Skeletal muscle tissue (tissue), 4 donors: Measurements from ENCODE around the gene SNX9. TPM values are rescaled to one million over a fixed set of nuclear protein-coding genes. Genes with fewer than 3 reads are reported as not detected.

ENCODE experiments used
- H3K27ac ChIP-seq: one replicate; pipeline ENCODE4 v1.7.0; 2013; ENCODE audit warnings: mild to moderate bottlenecking, low read depth, low read length, inconsistent platforms
- H3K27me3 ChIP-seq, 3 donors: one replicate each; pipeline ENCODE4 v1.7.0; 2013; ENCODE audit warnings: low read length in 3 of 3; ENCODE audit not compliant: control insufficient read depth in 3 of 3, insufficient read depth in 3 of 3
- H3K36me3 ChIP-seq, 3 donors: one replicate each; pipeline ENCODE4 v1.7.0; 2013; ENCODE audit warnings: low read length in 3 of 3; ENCODE audit not compliant: control insufficient read depth in 3 of 3, insufficient read depth in 3 of 3
- H3K4me1 ChIP-seq, 3 donors: one replicate each; pipeline ENCODE4 v1.7.0; 2013; ENCODE audit warnings: low read length in 3 of 3, mild to moderate bottlenecking in 3 of 3; ENCODE audit not compliant: control insufficient read depth in 3 of 3, insufficient read depth in 3 of 3
- H3K4me3 ChIP-seq, 3 donors: one replicate each; pipeline ENCODE4 v1.7.0; 2013; ENCODE audit warnings: low read length in 3 of 3
- H3K9ac ChIP-seq, 3 donors: one replicate each; pipeline ENCODE4 v1.7.0; 2013; ENCODE audit warnings: low read length in 3 of 3, mild to moderate bottlenecking in 3 of 3, moderate library complexity in 2 of 3, low read depth in 1 of 3
- H3K9me3 ChIP-seq, 3 donors: one replicate each; pipeline ENCODE4 v1.7.0; 2013; ENCODE audit warnings: low read length in 3 of 3; ENCODE audit not compliant: control insufficient read depth in 3 of 3
- total RNA-seq: library from RNA; depleted of rRNA; stranded (reverse); fragments of >200 nt; gene quantifications from one replicate; pipeline ENCODE4 v1.2.3, GENCODE V29; 2014
- donor health status: Osteomylitis.

SNX9 gene
- total RNA-seq, 1 donor from 2014 or later: 19.3 TPM

- no peaks in the 10 kb centered on the region for H3K36me3 ChIP-seq
- H3K4me3 ChIP-seq: no peak overlapping the region
- no peaks in the 10 kb centered on the region for H3K9me3 ChIP-seq
- no peaks in the 10 kb centered on the region for H3K27me3 ChIP-seq
- H3K9ac ChIP-seq: no peak overlapping the region
- no peak overlapping the region for H3K27ac ChIP-seq
- H3K4me1 ChIP-seq: peaks cover 8 to 25% (median 18%) of the 10 kb centered on the region in 3 donors
These were observed 7.4 kb downstream of the SNX9 start for GRCh38 chr6:157830354-157831017.

DNA sequence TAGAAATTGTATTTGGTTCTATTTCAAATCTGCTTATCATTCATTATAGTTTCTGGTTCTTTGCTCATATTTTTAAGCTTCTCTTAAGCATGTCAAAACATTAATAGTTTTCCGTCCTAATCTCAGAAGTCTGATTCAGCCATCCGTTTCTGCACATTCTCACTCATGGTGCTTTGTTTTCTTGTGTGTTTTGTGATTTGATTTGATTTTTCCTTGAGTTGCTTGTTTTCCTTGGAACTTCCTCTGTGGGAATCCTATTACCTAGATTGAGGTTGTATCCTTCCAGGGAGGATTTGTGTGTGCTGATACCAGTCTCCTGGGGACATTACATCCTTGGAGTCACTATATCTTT, 7.9 kb downstream of the SNX9 start:
- no peak overlapping the region for H3K27ac ChIP-seq
- H3K9me3 ChIP-seq: no peaks in the 10 kb centered on the region
- no peak overlapping the region for H3K9ac ChIP-seq
- no peak overlapping the region for H3K4me3 ChIP-seq
- H3K36me3 ChIP-seq: no peaks in the 10 kb centered on the region
- no peaks in the 10 kb centered on the region for H3K27me3 ChIP-seq
- peaks cover 8 to 25% (median 18%) of the 10 kb centered on the region in 3 donors for H3K4me1 ChIP-seq

GRCh38 chr6:157831424-157832249, 8.6 kb downstream of the SNX9 start:
- H3K27ac ChIP-seq: no peak overlapping the region
- H3K9me3 ChIP-seq: no peaks in the 10 kb centered on the region
- no peak overlapping the region for H3K4me3 ChIP-seq
- peaks cover 8 to 25% (median 18%) of the 10 kb centered on the region in 3 donors for H3K4me1 ChIP-seq
- no peaks in the 10 kb centered on the region for H3K27me3 ChIP-seq
- no peak overlapping the region for H3K9ac ChIP-seq
- no peaks in the 10 kb centered on the region for H3K36me3 ChIP-seq

DNA sequence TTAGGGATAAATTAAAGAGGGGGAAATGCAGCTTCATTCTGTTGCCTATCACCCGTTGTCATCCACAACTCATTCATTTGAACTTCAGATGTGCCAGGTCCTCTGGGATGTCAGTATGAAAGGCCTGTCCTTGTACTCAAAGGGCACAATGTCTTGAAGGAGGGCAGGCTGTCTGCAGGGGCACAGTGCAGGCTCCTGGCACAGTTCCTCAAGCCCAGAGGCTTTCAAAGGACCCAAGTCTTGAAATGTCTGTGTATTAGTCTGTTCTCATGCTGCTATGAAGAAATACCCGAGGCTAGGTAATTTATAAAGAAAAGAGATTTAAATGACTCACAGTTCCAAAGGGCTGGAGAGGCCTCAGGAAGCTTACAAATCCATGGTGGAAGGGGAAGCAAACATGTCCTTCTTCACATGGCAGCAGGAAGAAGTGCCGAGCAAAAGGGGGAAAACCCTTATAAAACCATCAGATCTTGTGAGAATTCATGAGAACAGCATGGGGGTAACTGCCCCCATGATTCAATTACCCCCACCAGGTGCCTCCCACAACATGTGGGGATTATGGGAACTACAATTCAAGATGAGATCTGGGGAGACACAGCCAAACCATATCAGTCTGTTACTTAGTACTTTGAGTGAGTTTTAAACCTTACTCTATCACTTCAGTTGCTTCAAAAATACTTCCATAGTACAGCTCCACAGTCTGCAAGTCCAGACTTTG, 9.4 kb downstream of the SNX9 start:
- no peak overlapping the region for H3K27ac ChIP-seq
- H3K4me1 ChIP-seq: peaks cover 11 to 25% (median 18%) of the 10 kb centered on the region in 3 donors
- H3K36me3 ChIP-seq: no peaks in the 10 kb centered on the region
- H3K9ac ChIP-seq: no peak overlapping the region
- H3K9me3 ChIP-seq: no peaks in the 10 kb centered on the region
- no peaks in the 10 kb centered on the region for H3K27me3 ChIP-seq
- H3K4me3 ChIP-seq: no peak overlapping the region

- H3K4me3 ChIP-seq: no peak overlapping the region
- H3K36me3 ChIP-seq: no peaks in the 10 kb centered on the region
- no peak overlapping the region for H3K27ac ChIP-seq
- no peaks in the 10 kb centered on the region for H3K27me3 ChIP-seq
- peaks cover 11 to 30% (median 24%) of the 10 kb centered on the region in 3 donors for H3K4me1 ChIP-seq
- H3K9ac ChIP-seq: no peak overlapping the region
- H3K9me3 ChIP-seq: no peaks in the 10 kb centered on the region
These were observed 11.5 kb downstream of the SNX9 start for GRCh38 chr6:157834549-157834948.

- Histone ChIP-seq H3K27ac (no peak overlapping the region), H3K9ac (no peak overlapping the region), H3K36me3 (no peaks in the 10 kb centered on the region), H3K27me3 (no peaks in the 10 kb centered on the region), H3K9me3 (no peaks in the 10 kb centered on the region), H3K4me1 (peaks cover 7 to 23% (median 19%) of the 10 kb centered on the region in 3 donors), H3K4me3 (no peak overlapping the region)
These were observed 15.8 kb downstream of the SNX9 start for GRCh38 chr6:157838718-157839430.

GRCh38 chr6:157839606-157840005, 16.6 kb downstream of the SNX9 start:
- no peak overlapping the region for H3K27ac ChIP-seq
- H3K9ac ChIP-seq: no peak overlapping the region
- H3K4me3 ChIP-seq: no peak overlapping the region
- H3K4me1 ChIP-seq: peaks cover 7 to 19% (median 18%) of the 10 kb centered on the region in 3 donors
- H3K36me3 ChIP-seq: no peaks in the 10 kb centered on the region
- no peaks in the 10 kb centered on the region for H3K27me3 ChIP-seq
- H3K9me3 ChIP-seq: no peaks in the 10 kb centered on the region

DNA sequence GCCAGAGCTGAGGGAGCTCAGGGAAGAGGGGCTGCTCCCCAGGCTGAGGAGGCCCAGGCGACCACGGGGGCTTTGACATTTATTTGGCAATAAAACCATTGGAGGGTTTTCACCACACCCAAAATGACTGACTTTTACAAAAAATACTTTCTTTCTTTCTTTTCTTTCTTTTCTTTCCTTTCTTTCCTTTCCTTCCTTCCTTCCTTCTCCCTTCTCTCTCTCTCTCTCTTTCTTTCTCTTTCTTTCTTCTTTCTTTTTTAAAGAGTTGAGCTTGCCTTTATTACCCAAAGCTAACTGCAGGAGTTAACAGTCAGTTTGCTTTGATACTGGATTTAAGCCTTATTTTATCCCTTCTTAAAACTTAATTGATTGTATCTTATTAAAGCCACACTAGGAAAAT, 17.2 kb downstream of the SNX9 start:
- no peaks in the 10 kb centered on the region for H3K27me3 ChIP-seq
- no peaks in the 10 kb centered on the region for H3K36me3 ChIP-seq
- H3K9ac ChIP-seq: no peak overlapping the region
- peaks cover 7 to 18% (median 18%) of the 10 kb centered on the region in 3 donors for H3K4me1 ChIP-seq
- no peak overlapping the region for H3K4me3 ChIP-seq
- H3K27ac ChIP-seq: no peak overlapping the region
- H3K9me3 ChIP-seq: no peaks in the 10 kb centered on the region

- Histone ChIP-seq H3K27me3 (no peaks in the 10 kb centered on the region), H3K27ac (no peak overlapping the region), H3K4me1 (peaks cover 7 to 22% (median 19%) of the 10 kb centered on the region in 3 donors), H3K36me3 (no peaks in the 10 kb centered on the region), H3K4me3 (no peak overlapping the region), H3K9ac (no peak overlapping the region), H3K9me3 (no peaks in the 10 kb centered on the region)
These were observed 17.7 kb downstream of the SNX9 start for GRCh38 chr6:157840776-157841175.
